H9 (cell line): Measurements from ENCODE around the gene IL16. TPM values are rescaled to one million over a fixed set of nuclear protein-coding genes. Genes with fewer than 3 reads are reported as not detected.

Source experiments
- DNase-seq: peaks from one replicate; pipeline ENCODE4 v3.0.0-alpha.2; 2017
- H2AFZ ChIP-seq: one replicate; pipeline ENCODE4 v1.6.1; 2013; ENCODE audit warnings: mild to moderate bottlenecking, low read length, control low read depth, moderate library complexity
- H2AK5ac ChIP-seq: 2 replicates; pipeline ENCODE4 v1.6.1; 2013; ENCODE audit warnings: low read length, control low read depth, mixed read lengths; ENCODE audit not compliant: insufficient read length
- H2BK120ac ChIP-seq: one replicate; pipeline ENCODE4 v1.6.1; 2013; ENCODE audit warnings: low read depth, mild to moderate bottlenecking, low read length, control low read depth, inconsistent platforms; ENCODE audit not compliant: poor library complexity, severe bottlenecking
- H2BK12ac ChIP-seq: 2 replicates; pipeline ENCODE4 v1.6.1; 2013; ENCODE audit warnings: low read length, control low read depth, mixed read lengths, low read depth; ENCODE audit not compliant: insufficient read length
- H2BK15ac ChIP-seq: 2 replicates; pipeline ENCODE4 v1.6.1; 2013; ENCODE audit warnings: low read depth, low read length, control low read depth
- H2BK20ac ChIP-seq: one replicate; pipeline ENCODE4 v1.6.1; 2013; ENCODE audit warnings: low read depth, mild to moderate bottlenecking, low read length, control low read depth, inconsistent platforms; ENCODE audit not compliant: poor library complexity, severe bottlenecking
- H2BK5ac ChIP-seq: 2 replicates; pipeline ENCODE4 v1.6.1; 2013; ENCODE audit warnings: low read length, control low read depth, mixed read lengths; ENCODE audit not compliant: insufficient read length
- H3K14ac ChIP-seq: 2 replicates; pipeline ENCODE4 v1.6.1; 2013; ENCODE audit warnings: low read length, control low read depth; ENCODE audit not compliant: insufficient read depth
- H3K18ac ChIP-seq: 2 replicates; pipeline ENCODE4 v1.6.1; 2013; ENCODE audit warnings: low read depth, mild to moderate bottlenecking, mixed read lengths, low read length, control low read depth; ENCODE audit not compliant: insufficient read length
- H3K23ac ChIP-seq: 2 replicates; pipeline ENCODE4 v1.6.1; 2013; ENCODE audit warnings: low read length, control low read depth, mixed read lengths, low read depth; ENCODE audit not compliant: insufficient read length
- H3K23me2 ChIP-seq: 2 replicates; pipeline ENCODE4 v1.6.1; 2013; ENCODE audit warnings: low read depth, mild to moderate bottlenecking, mixed read lengths, low read length, control low read depth; ENCODE audit not compliant: insufficient read length, poor library complexity, severe bottlenecking
- H3K27ac ChIP-seq: 2 replicates; pipeline ENCODE4 v1.5.1; 2013; ENCODE audit warnings: low read length, control low read depth, mixed read lengths, low read depth; ENCODE audit not compliant: insufficient read length
- H3K27me3 ChIP-seq: 2 replicates; pipeline ENCODE4 v1.6.1; 2013; ENCODE audit warnings: low read length, control low read depth, inconsistent platforms; ENCODE audit not compliant: insufficient read depth
- H3K4ac ChIP-seq: 2 replicates; pipeline ENCODE4 v1.6.1; 2013; ENCODE audit warnings: low read depth, mild to moderate bottlenecking, control low read depth, inconsistent platforms, low read length, moderate library complexity
- H3K4me1 ChIP-seq: 2 replicates; pipeline ENCODE4 v1.6.1; 2013; ENCODE audit warnings: low read length, control low read depth, inconsistent platforms; ENCODE audit not compliant: insufficient read depth
- H3K4me2 ChIP-seq: 2 replicates; pipeline ENCODE4 v1.6.1; 2013; ENCODE audit warnings: low read length, control low read depth, mixed read lengths; ENCODE audit not compliant: insufficient read length, insufficient read depth
- H3K56ac ChIP-seq: 2 replicates; pipeline ENCODE4 v1.6.1; 2013; ENCODE audit warnings: low read depth, mild to moderate bottlenecking, mixed read lengths, low read length, control low read depth; ENCODE audit not compliant: insufficient read length
- H3K79me1 ChIP-seq: 2 replicates; pipeline ENCODE4 v1.6.1; 2013; ENCODE audit warnings: low read depth, mild to moderate bottlenecking, moderate library complexity, low read length, control low read depth, inconsistent platforms; ENCODE audit not compliant: insufficient read depth, poor library complexity, severe bottlenecking
- H3K79me2 ChIP-seq: 2 replicates; pipeline ENCODE4 v1.6.1; 2013; ENCODE audit warnings: low read length, control low read depth, inconsistent platforms; ENCODE audit not compliant: insufficient read depth
- H3K9ac ChIP-seq: 2 replicates; pipeline ENCODE4 v1.6.1; 2013; ENCODE audit warnings: low read length, control low read depth, mixed read lengths; ENCODE audit not compliant: insufficient read length; ENCODE audit errors: extremely low read depth
- H3K9me3 ChIP-seq: one replicate; pipeline ENCODE4 v1.6.1; 2013; ENCODE audit warnings: low read depth, low read length, inconsistent platforms; ENCODE audit not compliant: control insufficient read depth
- H3T11ph ChIP-seq: one replicate; pipeline ENCODE4 v1.6.1; 2013; ENCODE audit warnings: mild to moderate bottlenecking, low read length, control low read depth, inconsistent platforms
- H4K20me1 ChIP-seq: one replicate; pipeline ENCODE4 v1.6.1; 2013; ENCODE audit not compliant: control insufficient read depth, insufficient read length, insufficient read depth
- H4K5ac ChIP-seq: 2 replicates; pipeline ENCODE4 v1.6.1; 2013; ENCODE audit warnings: low read depth, mild to moderate bottlenecking, mixed read lengths, low read length, control low read depth; ENCODE audit not compliant: insufficient read length
- H4K8ac ChIP-seq: replicated peaks from 2 replicates; pipeline ENCODE4 v1.6.1; 2013; ENCODE audit warnings: low read length, control low read depth, mixed read lengths, low read depth; ENCODE audit not compliant: insufficient read length
- H4K91ac ChIP-seq: 2 replicates; pipeline ENCODE4 v1.6.1; 2013; ENCODE audit warnings: low read depth, mild to moderate bottlenecking, moderate library complexity, mixed read lengths, low read length, control low read depth; ENCODE audit not compliant: insufficient read length
- H3K27ac Mint-ChIP-seq, 3 experiments: 2 replicates in 2 of 3; 3 replicates in 1 of 3; pipeline ENCODE4 v1.8.0; 2020 to 2021; ENCODE audit warnings: mixed read lengths in 3 of 3, mild to moderate bottlenecking in 1 of 3, moderate library complexity in 1 of 3
- H3K27me3 Mint-ChIP-seq: 2 replicates; pipeline ENCODE4 v1.8.0; 2021; ENCODE audit warnings: low read depth, mild to moderate bottlenecking, moderate library complexity, mixed read lengths
- H3K36me3 Mint-ChIP-seq, 3 experiments: 2 replicates in 2 of 3; 3 replicates in 1 of 3; pipeline ENCODE4 v1.8.0; 2020 to 2021; ENCODE audit warnings: low read depth in 3 of 3, mixed read lengths in 3 of 3; ENCODE audit not compliant: insufficient read depth in 1 of 3
- H3K4me1 Mint-ChIP-seq, 2 experiments: 2 replicates each; pipeline ENCODE4 v1.8.0; 2020; ENCODE audit warnings: mixed read lengths in 2 of 2
- H3K4me3 Mint-ChIP-seq, 2 experiments: 2 replicates in 1 of 2; 3 replicates in 1 of 2; pipeline ENCODE4 v1.8.0; 2020 to 2021; ENCODE audit warnings: mild to moderate bottlenecking in 2 of 2, mixed read lengths in 2 of 2, moderate library complexity in 1 of 2
- H3K9me3 Mint-ChIP-seq, 2 experiments: 2 replicates in 1 of 2; 3 replicates in 1 of 2; pipeline ENCODE4 v1.8.0; 2020; ENCODE audit warnings: mild to moderate bottlenecking in 2 of 2, mixed read lengths in 2 of 2, moderate library complexity in 1 of 2
- CTCF ChIP-seq: fragments of 200-600 bp; sonication (generic); conservative IDR thresholded peaks from 3 replicates; pipeline ENCODE4 v1.8.0; 2021; ENCODE audit warnings: antibody characterized with exemption, mild to moderate bottlenecking
- WGBS: extraction: QIAGEN DNeasy Blood & Tissue Kit; methylation state at CpG from one replicate; pipeline ENCODE4 v1.1.7; 2013; ENCODE audit warnings: missing lambda C conversion rate, low lambda C conversion rate, mixed read lengths; ENCODE audit not compliant: insufficient read length; ENCODE audit errors: extremely low coverage; 5-methylcytosine and 5-hydroxymethylcytosine counted together
- total RNA-seq: library from RNA; stranded (reverse); gene quantifications from 2 replicates; pipeline ENCODE4 v1.2.1, GENCODE V29; 2021

IL16 gene
- total RNA-seq, 1 experiment from 2014 or later = 0.28 TPM

DNA sequence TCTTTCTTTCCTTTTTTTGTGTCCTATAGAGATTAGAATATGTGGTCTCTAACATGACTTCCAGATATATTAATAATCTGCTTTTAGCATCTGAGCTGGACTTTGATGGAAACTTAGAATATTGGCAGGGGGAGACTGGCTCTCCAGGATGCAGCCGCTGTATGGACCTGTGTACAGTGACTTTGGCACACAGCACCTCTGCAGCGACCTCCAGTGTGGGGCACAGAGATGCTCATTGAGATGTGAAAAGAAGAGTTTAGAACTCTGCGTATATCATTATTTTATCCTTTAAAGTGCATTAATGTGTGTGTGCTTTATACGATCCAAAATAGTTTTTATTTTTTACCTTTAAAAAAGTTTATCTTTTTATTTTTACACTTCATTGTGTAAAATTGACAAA is 44.3 kb upstream of the IL16 start:
- no peak overlapping the region for H3K27ac Mint-ChIP-seq
- Histone ChIP-seq H3K56ac (no peak overlapping the region), H3K9ac (no peak overlapping the region), H3K9me3 (no peaks in the 10 kb centered on the region), H2AFZ (no peak overlapping the region), H2BK120ac (no peak overlapping the region), H4K8ac (no peak overlapping the region), H3K14ac (no peak overlapping the region), H3K27me3 (no peaks in the 10 kb centered on the region), H3K27ac (no peak overlapping the region), H3K79me2 (no peaks in the 10 kb centered on the region), H2BK20ac (no peak overlapping the region), H4K5ac (no peak overlapping the region), H3K23me2 (no peaks in the 10 kb centered on the region), H3K23ac (no peak overlapping the region), H3K4me1 (no peaks in the 10 kb centered on the region), H2AK5ac (no peak overlapping the region), H3K18ac (no peak overlapping the region), H3K79me1 (no peaks in the 10 kb centered on the region), H4K91ac (no peak overlapping the region), H2BK15ac (no peak overlapping the region), H4K20me1 (no peaks in the 10 kb centered on the region), H2BK12ac (no peak overlapping the region), H3T11ph (no peak overlapping the region), H3K4me2 (no peak overlapping the region), H2BK5ac (no peak overlapping the region), H3K4ac (no peak overlapping the region)
- peak; percentile 27; the same call in 1 of the 3 replicates for TF ChIP-seq CTCF
- no CpG with 5 or more reads among the region's 4 CpGs for WGBS
- no peaks in the 10 kb centered on the region for H3K9me3 Mint-ChIP-seq
- H3K4me1 Mint-ChIP-seq = no peaks in the 10 kb centered on the region
- H3K4me3 Mint-ChIP-seq = no peak overlapping the region
- no peak for DNase-seq
- no peaks in the 10 kb centered on the region; the same call in none of the 2 replicates for H3K27me3 Mint-ChIP-seq
- no peaks in the 10 kb centered on the region for H3K36me3 Mint-ChIP-seq
